Pons (tissue), 1 donor: Measurements from ENCODE around the gene STXBP4.
A peak's percentile ranks its signal among the peaks of the same experiment; 100 is the strongest.

Experiments used
- DNase-seq: peaks from one replicate; pipeline ENCODE4 v3.0.0-alpha.2; 2016; ENCODE audit warnings: low spot score

The STXBP4 gene, protein sequence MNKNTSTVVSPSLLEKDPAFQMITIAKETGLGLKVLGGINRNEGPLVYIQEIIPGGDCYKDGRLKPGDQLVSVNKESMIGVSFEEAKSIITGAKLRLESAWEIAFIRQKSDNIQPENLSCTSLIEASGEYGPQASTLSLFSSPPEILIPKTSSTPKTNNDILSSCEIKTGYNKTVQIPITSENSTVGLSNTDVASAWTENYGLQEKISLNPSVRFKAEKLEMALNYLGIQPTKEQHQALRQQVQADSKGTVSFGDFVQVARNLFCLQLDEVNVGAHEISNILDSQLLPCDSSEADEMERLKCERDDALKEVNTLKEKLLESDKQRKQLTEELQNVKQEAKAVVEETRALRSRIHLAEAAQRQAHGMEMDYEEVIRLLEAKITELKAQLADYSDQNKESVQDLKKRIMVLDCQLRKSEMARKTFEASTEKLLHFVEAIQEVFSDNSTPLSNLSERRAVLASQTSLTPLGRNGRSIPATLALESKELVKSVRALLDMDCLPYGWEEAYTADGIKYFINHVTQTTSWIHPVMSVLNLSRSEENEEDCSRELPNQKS

GRCh38 chr17:54968262-54968987 lies at the start of gene STXBP4, which contains the start of gene COX11:
STXBP4 (plus strand) TSS chr17:54968765; CDS start chr17:54986220, 17,455 bp downstream.
COX11 (minus strand) TSS chr17:54968654; CDS start chr17:54968646, 8 bp downstream.
- DNase-seq, result peak; percentile 98

GRCh38 chr17:54919425-54919824 lies 49.1 kb upstream of the STXBP4 start:
- no peak for DNase-seq

DNA sequence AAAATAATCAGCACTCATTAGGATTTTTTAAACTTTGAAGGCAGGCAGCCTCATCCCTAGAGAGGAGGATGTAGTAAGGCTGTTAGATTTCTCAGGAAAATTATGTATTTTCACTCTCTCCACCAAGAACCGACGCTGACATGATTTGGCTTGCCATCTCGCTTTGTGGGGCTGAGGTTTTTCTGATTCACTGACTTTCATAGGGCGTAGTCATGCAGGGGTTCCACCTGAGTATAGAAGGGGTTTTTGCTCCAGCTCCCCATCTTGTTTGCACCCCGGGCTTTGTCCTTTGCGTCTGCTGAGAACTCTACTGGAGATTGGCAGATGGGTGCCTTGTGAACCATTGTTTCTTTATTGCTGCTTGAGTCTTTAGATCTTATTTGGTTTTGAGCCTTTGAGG lies 47.7 kb upstream of the STXBP4 start:
- DNase-seq, result no peak

- DNase-seq, result no peak
Measured at GRCh38 chr17:54924405-54924804, 44.2 kb upstream of the STXBP4 start.

DNA sequence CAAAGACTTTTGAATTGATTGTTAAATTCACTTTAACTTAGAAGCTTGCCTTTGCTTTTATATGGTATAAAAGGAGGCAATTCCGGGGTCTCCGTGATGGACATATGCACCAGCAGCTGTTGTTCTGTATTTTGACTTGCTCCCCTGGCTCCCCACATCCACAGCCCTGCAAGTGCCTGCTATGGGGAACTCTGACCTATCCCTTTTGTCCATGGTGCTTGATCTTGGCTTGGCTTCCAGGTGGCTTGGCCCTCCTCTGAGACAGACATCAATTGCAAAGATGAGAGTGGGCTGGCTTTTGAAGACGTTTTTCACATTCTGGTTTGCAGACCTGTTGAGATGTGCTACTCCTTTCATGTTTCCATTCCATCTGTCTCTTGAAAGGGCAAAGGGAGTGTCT lies 41.0 kb upstream of the STXBP4 start:
- DNase-seq, result no peak

GRCh38 chr17:54932711-54933110 lies 35.9 kb upstream of the STXBP4 start:
- no peak for DNase-seq

- no peak for DNase-seq
Measured at GRCh38 chr17:54933921-54934320, 34.6 kb upstream of the STXBP4 start.

- DNase-seq, result no peak
Measured at GRCh38 chr17:54935471-54935870, 33.1 kb upstream of the STXBP4 start.

GRCh38 chr17:54937018-54937417 lies 31.5 kb upstream of the STXBP4 start:
- DNase-seq, result no peak

- no peak for DNase-seq
Measured at GRCh38 chr17:54937426-54937825, 31.1 kb upstream of the STXBP4 start.

GRCh38 chr17:54941285-54941684 lies 27.3 kb upstream of the STXBP4 start:
- DNase-seq, result no peak

DNA sequence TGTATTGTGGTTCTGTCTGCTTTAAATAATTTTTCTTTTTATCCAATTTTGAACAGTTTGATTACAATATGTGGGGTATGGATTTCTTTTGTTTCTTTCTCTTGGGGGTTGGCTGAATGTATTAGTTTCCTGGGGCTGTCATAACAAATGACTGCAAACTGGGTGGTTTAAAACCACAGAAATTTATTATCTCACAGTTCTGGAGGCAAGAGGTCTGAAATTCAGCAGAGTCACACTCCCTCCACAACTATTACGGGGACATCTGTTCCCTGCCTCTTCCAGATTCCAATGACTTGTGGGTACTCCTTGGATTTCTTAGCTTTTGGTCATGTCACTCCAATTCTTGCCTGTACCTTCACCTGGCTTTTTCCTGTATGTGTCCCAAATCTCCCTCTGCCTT lies 23.8 kb upstream of the STXBP4 start:
- no peak for DNase-seq

GRCh38 chr17:54945231-54945630 lies 23.3 kb upstream of the STXBP4 start:
- no peak for DNase-seq

DNA sequence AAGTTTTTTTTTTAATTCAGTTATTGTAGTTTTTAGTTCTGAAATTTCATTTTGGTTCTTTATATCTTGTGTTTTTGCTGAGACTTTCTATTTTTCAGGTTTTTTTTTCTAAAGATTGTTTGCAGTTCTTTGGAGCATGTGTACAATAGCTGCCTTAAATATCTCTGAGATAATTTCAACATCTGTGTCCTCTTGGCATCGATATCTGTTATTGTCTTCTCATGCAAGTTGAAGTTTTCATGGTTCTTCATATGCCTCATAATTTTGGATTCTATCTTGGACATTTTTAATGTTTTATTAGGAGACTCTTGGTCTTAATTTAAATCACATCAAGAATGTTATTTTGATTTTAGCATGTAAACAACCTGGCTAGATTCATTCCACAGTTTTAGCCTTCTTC lies 22.9 kb upstream of the STXBP4 start:
- no peak for DNase-seq

GRCh38 chr17:54947396-54947795 lies 21.2 kb upstream of the STXBP4 start:
- DNase-seq, result no peak

GRCh38 chr17:54948380-54948779 lies 20.2 kb upstream of the STXBP4 start:
- no peak for DNase-seq

- DNase-seq, result no peak
Measured at GRCh38 chr17:54950116-54950515, 18.4 kb upstream of the STXBP4 start.

- no peak for DNase-seq
Measured at GRCh38 chr17:54951286-54951685, 17.3 kb upstream of the STXBP4 start.

DNA sequence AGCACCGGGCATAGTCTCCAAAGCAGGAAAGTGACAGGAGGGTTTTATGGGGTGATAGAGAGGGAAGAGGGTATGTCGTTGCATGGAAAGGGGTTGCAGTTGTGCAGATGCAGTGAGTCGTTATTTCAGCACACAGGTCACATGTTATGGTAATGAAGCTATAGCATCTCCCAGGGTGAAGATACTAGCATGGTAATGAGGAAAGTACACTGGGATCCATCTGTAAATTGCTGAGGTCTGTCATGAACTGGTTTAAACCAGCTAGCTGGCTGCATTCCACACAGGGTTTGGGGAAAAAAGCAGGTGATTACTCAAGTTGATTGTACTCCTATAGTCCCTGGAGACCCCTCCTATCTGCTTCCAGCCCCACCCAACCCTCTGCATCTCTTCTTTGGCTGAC lies 11.8 kb upstream of the STXBP4 start:
- DNase-seq, result no peak

DNA sequence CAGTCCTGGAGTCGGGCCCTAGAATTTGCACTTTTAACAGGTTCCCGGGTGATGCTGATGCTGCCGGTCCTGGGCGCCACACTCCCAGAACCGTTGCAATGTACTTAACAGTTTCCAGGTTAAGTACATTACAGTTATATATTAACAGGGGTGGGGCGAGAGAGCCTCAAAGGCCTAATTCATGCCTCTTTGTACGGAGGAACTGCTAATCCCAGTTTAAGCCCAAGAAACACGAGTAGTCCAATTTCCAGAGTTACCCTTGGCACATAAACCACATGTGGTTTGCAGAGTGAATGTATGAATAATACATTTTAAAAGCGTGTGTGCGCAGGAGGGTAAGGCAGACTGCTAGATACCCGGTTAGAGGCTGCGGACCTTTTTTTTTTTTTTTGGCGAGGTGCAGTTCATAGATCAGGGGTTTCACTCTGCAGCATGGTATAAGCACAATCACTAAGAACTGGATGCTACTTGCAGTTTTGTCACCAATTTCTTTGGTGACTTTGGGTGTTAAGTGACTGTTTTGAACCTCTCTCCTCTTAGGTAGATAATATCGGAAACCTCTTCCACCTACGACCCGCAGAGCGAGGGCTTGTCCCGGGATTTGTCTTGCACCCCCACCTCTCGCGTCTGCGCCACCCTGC lies 824 bp upstream of the STXBP4 start:
- peak; percentile 42 for DNase-seq

GRCh38 chr17:54968988-54969332 lies 395 bp downstream of the STXBP4 start:
- DNase-seq, result peak; percentile 46
